ENCODE measurements around the gene MED20. TPM values are rescaled to one million over a fixed set of nuclear protein-coding genes. Genes with fewer than 3 reads are reported as not detected.

MED20 gene
- total and polyA plus RNA-seq, 8 donors, result 5.3 to 13.1 (median 8.7) TPM

GRCh38 chr6:41960028-41960427 lies 39.1 kb upstream of the MED20 start:
- H3K9me3 ChIP-seq, result no peaks in the 10 kb centered on the region
- WGBS, 2 donors, result 93% methylated on average over 4 of the region's 4 CpGs
- H3K27me3 ChIP-seq, result no peaks in the 10 kb centered on the region
- intact Hi-C loops (cut with DNase I), result no loop called here
- H3K4me3 ChIP-seq, result no peak overlapping the region
- H3K36me3 ChIP-seq, result no peaks in the 10 kb centered on the region
- H3K4me1 ChIP-seq, result no peaks in the 10 kb centered on the region
- TF ChIP-seq CTCF (IDR thresholded peaks at IDR 0.05), result no peak
- no peak for FAIRE-seq
- no peak for ATAC-seq
- no peak for DNase-seq
- no peak overlapping the region for H3K27ac ChIP-seq

- no peak for ATAC-seq
- WGBS, 2 donors, result 92 to 96% methylated on average over 6 of the region's 6 CpGs
- H3K4me3 ChIP-seq, result no peak overlapping the region
- intact Hi-C loops (cut with DNase I), result no loop called here
- no peaks in the 10 kb centered on the region for H3K27me3 ChIP-seq
- FAIRE-seq, result no peak
- TF ChIP-seq CTCF (IDR thresholded peaks at IDR 0.05), result no peak
- H3K36me3 ChIP-seq, result no peaks in the 10 kb centered on the region
- no peaks in the 10 kb centered on the region for H3K9me3 ChIP-seq
- H3K27ac ChIP-seq, result no peak overlapping the region
- DNase-seq, result no peak
- no peaks in the 10 kb centered on the region for H3K4me1 ChIP-seq
Measured at GRCh38 chr6:41958022-41958856, 37.3 kb upstream of the MED20 start.

GRCh38 chr6:41957117-41957516 lies 36.2 kb upstream of the MED20 start:
- Histone ChIP-seq H3K36me3 (no peaks in the 10 kb centered on the region), H3K4me3 (no peak overlapping the region), H3K4me1 (no peaks in the 10 kb centered on the region), H3K27ac (no peak overlapping the region), H3K9me3 (no peaks in the 10 kb centered on the region), H3K27me3 (no peaks in the 10 kb centered on the region)
- ATAC-seq, result no peak
- intact Hi-C loops (cut with DNase I), result no loop called here
- no peak for DNase-seq
- 60 to 61% methylated on average over 4 of the region's 4 CpGs for WGBS, 2 donors
- no peak for TF ChIP-seq CTCF (IDR thresholded peaks at IDR 0.05)
- FAIRE-seq, result no peak

- H3K27me3 ChIP-seq, result no peaks in the 10 kb centered on the region
- H3K4me1 ChIP-seq, result no peaks in the 10 kb centered on the region
- DNase-seq (no peak), FAIRE-seq (no peak), ATAC-seq (no peak)
- intact Hi-C loops (cut with DNase I), result no loop called here
- 69 to 81% methylated on average over 2 of the region's 2 CpGs for WGBS, 2 donors
- H3K4me3 ChIP-seq, result no peak overlapping the region
- H3K36me3 ChIP-seq, result no peaks in the 10 kb centered on the region
- no peak for TF ChIP-seq CTCF (IDR thresholded peaks at IDR 0.05)
- H3K27ac ChIP-seq, result no peak overlapping the region
- no peaks in the 10 kb centered on the region for H3K9me3 ChIP-seq
Measured at GRCh38 chr6:41955412-41955811, 34.5 kb upstream of the MED20 start.

GRCh38 chr6:41954668-41955067 lies 33.7 kb upstream of the MED20 start:
- H3K9me3 ChIP-seq, result no peaks in the 10 kb centered on the region
- WGBS, 2 donors, result 87 to 94% methylated on average over 2 of the region's 2 CpGs
- H3K27ac ChIP-seq, result no peak overlapping the region
- H3K36me3 ChIP-seq, result no peaks in the 10 kb centered on the region
- no peak overlapping the region for H3K4me3 ChIP-seq
- intact Hi-C loops (cut with DNase I), result no loop called here
- H3K4me1 ChIP-seq, result no peaks in the 10 kb centered on the region
- H3K27me3 ChIP-seq, result no peaks in the 10 kb centered on the region
- DNase-seq (no peak), ATAC-seq (no peak), FAIRE-seq (no peak)
- TF ChIP-seq CTCF (IDR thresholded peaks at IDR 0.05), result no peak

Data from pancreas (tissue), 10 donors.